Measurements from ENCODE around the gene TGIF2. TPM values are rescaled to one million over a fixed set of nuclear protein-coding genes. Genes with fewer than 3 reads are reported as not detected.

TGIF2 gene
- total RNA-seq, 1 donor from 2014 or later, result 43.5 TPM

- H3K4me3 Mint-ChIP-seq, result no peak overlapping the region
- no peaks in the 10 kb centered on the region for H3K36me3 Mint-ChIP-seq
- no peak for DNase-seq (ENCODE audit: extremely low spot score, unreplicated experiment)
- TF ChIP-seq CTCF (conservative IDR thresholded peaks at IDR 0.05), result no peak
- H3K27me3 Mint-ChIP-seq, result no peaks in the 10 kb centered on the region
- H3K9me3 Mint-ChIP-seq, result no peaks in the 10 kb centered on the region
- no peaks in the 10 kb centered on the region for H3K4me1 Mint-ChIP-seq (ENCODE audit: unreplicated experiment)
- no peak overlapping the region for H3K27ac Mint-ChIP-seq
Measured at GRCh38 chr20:36642136-36642535, 68.7 kb downstream of the TGIF2 start.

Other genes with a start within 250 kb of the TGIF2 start
- gene MYL9, start 32.1 kb upstream of the TGIF2 start, total RNA-seq (ENCODE audit: low replicate concordance), result 55.1 and 59.0 TPM in 2 replicates
- gene RAB5IF, start 32.2 kb downstream of the TGIF2 start, total RNA-seq (ENCODE audit: low replicate concordance), result 85.8 and 122 TPM in 2 replicates
- not detected in 2 replicates for gene SLA2, start 72.6 kb downstream of the TGIF2 start, total RNA-seq (ENCODE audit: low replicate concordance)
- gene NDRG3, start 172.5 kb downstream of the TGIF2 start, total RNA-seq (ENCODE audit: low replicate concordance), result 24.9 and 31.5 TPM in 2 replicates
- gene DSN1, start 200.2 kb downstream of the TGIF2 start, total RNA-seq (ENCODE audit: low replicate concordance), result 20.0 and 24.1 TPM in 2 replicates

All from type B pancreatic cell (in vitro differentiated cells).